CD14-positive monocyte (primary cell): Measurements from ENCODE around the gene HERPUD1. TPM values are rescaled to one million over a fixed set of nuclear protein-coding genes. Genes with fewer than 3 reads are reported as not detected.

Source experiments
- DNase-seq, 3 donors: peaks; one replicate each; pipeline ENCODE4 v3.0.0-alpha.2; 2011 to 2022
- H2AFZ ChIP-seq: 2 replicates; pipeline ENCODE4 v1.6.0; 2012; ENCODE audit warnings: mild to moderate bottlenecking, low read depth, low read length, inconsistent platforms; ENCODE audit not compliant: insufficient read depth, poor library complexity, severe bottlenecking
- H3K27ac ChIP-seq, 2 donors: 1 replicate in 1 of 2; 2 replicates in 1 of 2; pipeline ENCODE4 v1.5.1; 2012 to 2013; ENCODE audit warnings: low read length in 2 of 2, control low read depth in 1 of 2, inconsistent platforms in 1 of 2, low read depth in 1 of 2, mild to moderate bottlenecking in 1 of 2
- H3K27me3 ChIP-seq, 2 donors: one replicate each; pipeline versions ENCODE4 v1.6.0 to v1.6.1; 2011 to 2013; ENCODE audit warnings: low read length in 2 of 2; ENCODE audit not compliant: control insufficient read depth in 2 of 2, insufficient read depth in 2 of 2
- H3K36me3 ChIP-seq, 2 donors: replicated peaks in 1 of 2; 1 replicate in 1 of 2; 2 replicates in 1 of 2; pipeline versions ENCODE4 v1.5.1 to v1.6.1; 2012 to 2013; ENCODE audit warnings: low read length in 2 of 2, control low read depth in 1 of 2, inconsistent platforms in 1 of 2, mild to moderate bottlenecking in 1 of 2; ENCODE audit not compliant: insufficient read depth in 2 of 2, control insufficient read depth in 1 of 2
- H3K4me1 ChIP-seq, 2 donors: 1 replicate in 1 of 2; 2 replicates in 1 of 2; pipeline versions ENCODE4 v1.5.1 to v1.6.1; 2012 to 2013; ENCODE audit warnings: low read length in 2 of 2, control low read depth in 1 of 2, inconsistent platforms in 1 of 2, mild to moderate bottlenecking in 1 of 2, moderate library complexity in 1 of 2; ENCODE audit not compliant: insufficient read depth in 2 of 2, control insufficient read depth in 1 of 2
- H3K4me2 ChIP-seq: replicated peaks from 2 replicates; pipeline ENCODE3; 2012; ENCODE audit warnings: low read length, moderate library complexity, mild to moderate bottlenecking; ENCODE audit not compliant: poor library complexity, severe bottlenecking; ENCODE audit errors: extremely low read depth
- H3K4me3 ChIP-seq, 3 experiments: fragments of 200-600 bp in 1 of 3; sonication (generic) in 1 of 3; replicated peaks in 1 of 3; 1 replicate in 2 of 3; 2 replicates in 1 of 3; pipeline ENCODE4 v1.5.1; 2011 to 2013; ENCODE audit warnings: low read length in 3 of 3, mild to moderate bottlenecking in 3 of 3, control low read depth in 2 of 3, low read depth in 2 of 3, inconsistent platforms in 1 of 3, moderate library complexity in 1 of 3
- H3K79me2 ChIP-seq: 2 replicates; pipeline ENCODE4 v1.6.0; 2012; ENCODE audit warnings: mild to moderate bottlenecking, control low read depth, inconsistent platforms, low read length, moderate library complexity; ENCODE audit not compliant: insufficient read depth
- H3K9ac ChIP-seq: 2 replicates; pipeline ENCODE4 v1.6.0; 2017; ENCODE audit warnings: low read length, mild to moderate bottlenecking; ENCODE audit not compliant: insufficient read depth, poor library complexity, severe bottlenecking
- H3K9me3 ChIP-seq, 2 donors: replicated peaks in 1 of 2; 1 replicate in 1 of 2; 2 replicates in 1 of 2; pipeline versions ENCODE4 v1.5.1 to v1.6.1; 2012 to 2013; ENCODE audit warnings: low read length in 2 of 2, control low read depth in 1 of 2; ENCODE audit not compliant: control insufficient read depth in 1 of 2, insufficient read depth in 1 of 2
- H4K20me1 ChIP-seq: 2 replicates; pipeline ENCODE4 v1.6.0; 2012; ENCODE audit warnings: mild to moderate bottlenecking, low read length, control low read depth, moderate library complexity; ENCODE audit not compliant: insufficient read depth
- H3K27ac Mint-ChIP-seq, 7 donors: one replicate each; pipeline ENCODE4 v1.8.0; 2020; ENCODE audit warnings: mild to moderate bottlenecking in 7 of 7, mixed read lengths in 7 of 7, moderate library complexity in 6 of 7, inconsistent platforms in 2 of 7
- H3K27me3 Mint-ChIP-seq, 3 donors: one replicate each; pipeline ENCODE4 v1.8.0; 2021 to 2022; ENCODE audit warnings: low read depth in 3 of 3, mild to moderate bottlenecking in 3 of 3, mixed read lengths in 3 of 3, moderate library complexity in 3 of 3, inconsistent platforms in 1 of 3
- H3K36me3 Mint-ChIP-seq, 2 donors: one replicate each; pipeline ENCODE4 v1.8.0; 2020; ENCODE audit warnings: mixed read lengths in 2 of 2, inconsistent platforms in 1 of 2, mild to moderate bottlenecking in 1 of 2
- H3K4me1 Mint-ChIP-seq: one replicate; pipeline ENCODE4 v1.8.0; 2020; ENCODE audit warnings: mild to moderate bottlenecking, mixed read lengths
- H3K4me3 Mint-ChIP-seq, 2 donors: one replicate each; pipeline ENCODE4 v1.8.0; 2020; ENCODE audit warnings: mild to moderate bottlenecking in 2 of 2, mixed read lengths in 2 of 2, moderate library complexity in 1 of 2
- H3K9me3 Mint-ChIP-seq, 7 donors: one replicate each; pipeline ENCODE4 v1.8.0; 2020 to 2022; ENCODE audit warnings: mixed read lengths in 7 of 7, mild to moderate bottlenecking in 6 of 7, moderate library complexity in 6 of 7, inconsistent platforms in 2 of 7
- CTCF ChIP-seq: fragments of 200-600 bp; IDR thresholded peaks from one replicate; pipeline ENCODE4 v1.8.0; 2022; ENCODE audit warnings: antibody characterized with exemption, mild to moderate bottlenecking
- WGBS: methylation state at CpG from one replicate; pipeline ENCODE4 v1.1.5; 2013; ENCODE audit warnings: missing lambda C conversion rate; ENCODE audit not compliant: insufficient coverage; 5-methylcytosine and 5-hydroxymethylcytosine counted together
- intact Hi-C, 2 donors: fragments of 100-400 bp; cut with micrococcal nuclease; formaldehyde crosslinking; loops; one replicate each; pipeline versions ENCODE4 v1.15.0 to v1.15.1; 2023
- polyA plus RNA-seq, 3 donors: library from polyadenylated mRNA; depleted of rRNA in 1 of 3; unstranded in 2 of 3; stranded (reverse) in 1 of 3; fragments of 300-500 nt in 2 of 3; fragments of >200 nt in 1 of 3; fragmentation: Illumina TruSeq in 2 of 3; gene quantifications; 1 replicate in 2 of 3; 2 replicates in 1 of 3; pipeline ENCODE4 v1.2.3, GENCODE V29; 2012 to 2021

Gene HERPUD1
- polyA plus RNA-seq, 3 donors, result 179 to 454 (median 186) TPM

- H3K27ac ChIP-seq, result no peak overlapping the region
- no peaks in the 10 kb centered on the region for H3K9me3 ChIP-seq
- Mint-ChIP-seq H3K27me3 (no peaks in the 10 kb centered on the region), H3K9me3 (peaks cover 0 to 2% (median 0%) of the 10 kb centered on the region in 7 donors), H3K4me1 (peaks cover 32% of the 10 kb centered on the region), H3K27ac (no peak overlapping the region), H3K4me3 (no peak overlapping the region), H3K36me3 (peaks cover 69 to 81% of the 10 kb centered on the region in 2 donors)
- peaks cover 94% of the 10 kb centered on the region for H4K20me1 ChIP-seq
- DNase-seq, result no peak
- no peak overlapping the region for H3K9ac ChIP-seq
- no peaks in the 10 kb centered on the region for H3K27me3 ChIP-seq
- H3K4me1 ChIP-seq, result peaks cover 23 to 31% of the 10 kb centered on the region in 2 donors
- intact Hi-C loops, result loop anchor here in 1 of 2 donors (10.0 kb wide), 1 partner anchor 62 kb away; no protein-coding TSS in a partner anchor
- 100% methylated on average over 2 of the region's 5 CpGs for WGBS
- no peak for TF ChIP-seq CTCF
- H2AFZ ChIP-seq, result no peak overlapping the region
- peaks cover 87% of the 10 kb centered on the region for H3K79me2 ChIP-seq
- H3K4me2 ChIP-seq, result peak overlapping the region; percentile 6
- no peak overlapping the region for H3K4me3 ChIP-seq
- peaks cover 65 to 82% of the 10 kb centered on the region in 2 donors for H3K36me3 ChIP-seq
Observed at GRCh38 chr16:56936491-56936890, 4.5 kb downstream of the HERPUD1 start.

GRCh38 chr16:56936950-56937349, 5.0 kb downstream of the HERPUD1 start:
- Histone ChIP-seq H3K4me3 (no peak overlapping the region), H3K4me2 (no peak overlapping the region), H3K27ac (no peak overlapping the region), H4K20me1 (peaks cover 98% of the 10 kb centered on the region), H3K9ac (no peak overlapping the region), H2AFZ (no peak overlapping the region), H3K36me3 (peaks cover 69 to 86% of the 10 kb centered on the region in 2 donors), H3K9me3 (no peaks in the 10 kb centered on the region), H3K79me2 (peaks cover 91% of the 10 kb centered on the region), H3K27me3 (no peaks in the 10 kb centered on the region), H3K4me1 (peaks cover 22 to 30% of the 10 kb centered on the region in 2 donors)
- 80% methylated on average over 1 of the region's 5 CpGs for WGBS
- Mint-ChIP-seq H3K9me3 (peaks cover 0 to 2% (median 0%) of the 10 kb centered on the region in 7 donors), H3K27me3 (peaks cover 0 to under 1% (median 0%) of the 10 kb centered on the region in 3 donors), H3K4me3 (no peak overlapping the region), H3K27ac (no peak overlapping the region), H3K4me1 (peaks cover 32% of the 10 kb centered on the region), H3K36me3 (peaks cover 73 to 86% of the 10 kb centered on the region in 2 donors)
- TF ChIP-seq CTCF, result no peak
- DNase-seq, result no peak
- intact Hi-C loops, result loop anchor here in 1 of 2 donors (10.0 kb wide), 1 partner anchor 62 kb away; no protein-coding TSS in a partner anchor
